Astrocyte (in vitro differentiated cells and primary cell): ENCODE measurements around the gene ADGRG2. TPM values are rescaled to one million over a fixed set of nuclear protein-coding genes. Genes with fewer than 3 reads are reported as not detected.
A peak's percentile ranks its signal among the peaks of the same experiment; 100 is the strongest.

Experiments used
- DNase-seq: peaks from one replicate; pipeline ENCODE4 v3.0.0-alpha.2; 2010; ENCODE audit warnings: low read depth
- FAIRE-seq: peaks from 2 replicates; lab custom pipeline; 2011; peaks lifted over from hg19 to GRCh38; lab: Jason Lieb, UNC
- H2AFZ ChIP-seq: 2 replicates; pipeline ENCODE4 v1.6.0; 2012; ENCODE audit warnings: low read depth, low read length, inconsistent platforms
- H3K27ac ChIP-seq: 2 replicates; pipeline ENCODE4 v1.5.1; 2011; ENCODE audit warnings: low read depth, low read length, inconsistent platforms
- H3K27me3 ChIP-seq: 2 replicates; pipeline ENCODE4 v1.6.0; 2011; ENCODE audit warnings: low read length, inconsistent platforms; ENCODE audit not compliant: insufficient read depth
- H3K36me3 ChIP-seq: 2 replicates; pipeline ENCODE4 v1.5.1; 2011; ENCODE audit warnings: low read length, inconsistent platforms; ENCODE audit not compliant: insufficient read depth
- H3K4me1 ChIP-seq: 2 replicates; pipeline ENCODE4 v1.5.1; 2011; ENCODE audit warnings: low read length, inconsistent platforms; ENCODE audit not compliant: insufficient read depth
- H3K4me2 ChIP-seq: 2 replicates; pipeline ENCODE4 v1.6.0; 2012; ENCODE audit warnings: low read length, inconsistent platforms
- H3K4me3 ChIP-seq: 2 replicates; pipeline ENCODE4 v1.5.1; 2011; ENCODE audit warnings: low read depth, mild to moderate bottlenecking, low read length, inconsistent platforms; ENCODE audit not compliant: insufficient read depth
- H3K79me2 ChIP-seq: 2 replicates; pipeline ENCODE4 v1.6.0; 2012; ENCODE audit warnings: mild to moderate bottlenecking, low read length, inconsistent platforms; ENCODE audit not compliant: insufficient read depth
- H3K9ac ChIP-seq: 2 replicates; pipeline ENCODE4 v1.6.0; 2012; ENCODE audit warnings: mild to moderate bottlenecking, low read length, inconsistent platforms
- H3K9me3 ChIP-seq: 2 replicates; pipeline ENCODE4 v1.5.1; 2012; ENCODE audit warnings: low read depth, mild to moderate bottlenecking, low read length, inconsistent platforms; ENCODE audit not compliant: insufficient read depth
- H4K20me1 ChIP-seq: 2 replicates; pipeline ENCODE4 v1.6.0; 2012; ENCODE audit warnings: low read length, inconsistent platforms; ENCODE audit not compliant: insufficient read depth
- H3K27ac Mint-ChIP-seq: one replicate; pipeline ENCODE4 v1.8.0; 2021; ENCODE audit warnings: mild to moderate bottlenecking, mixed read lengths; ENCODE audit not compliant: unreplicated experiment
- H3K27me3 Mint-ChIP-seq: one replicate; pipeline ENCODE4 v1.8.0; 2021; ENCODE audit warnings: low read depth, mixed read lengths; ENCODE audit not compliant: unreplicated experiment
- H3K36me3 Mint-ChIP-seq: one replicate; pipeline ENCODE4 v1.8.0; 2021; ENCODE audit warnings: low read depth, mixed read lengths; ENCODE audit not compliant: unreplicated experiment
- H3K4me1 Mint-ChIP-seq: one replicate; pipeline ENCODE4 v1.8.0; 2021; ENCODE audit warnings: low read depth, mixed read lengths; ENCODE audit not compliant: unreplicated experiment
- H3K4me3 Mint-ChIP-seq: one replicate; pipeline ENCODE4 v1.8.0; 2021; ENCODE audit warnings: mild to moderate bottlenecking, moderate library complexity, mixed read lengths; ENCODE audit not compliant: unreplicated experiment
- H3K9me3 Mint-ChIP-seq: one replicate; pipeline ENCODE4 v1.8.0; 2021; ENCODE audit warnings: mild to moderate bottlenecking, mixed read lengths; ENCODE audit not compliant: unreplicated experiment
- EZH2 ChIP-seq: IDR thresholded peaks from 2 replicates; pipeline ENCODE4 v1.6.1; 2012; ENCODE audit warnings: mild to moderate bottlenecking, low read length, inconsistent platforms; ENCODE audit not compliant: insufficient read depth
- total RNA-seq: library from RNA; stranded (reverse); gene quantifications from 2 replicates; pipeline ENCODE4 v1.2.1, GENCODE V29; 2021
- TF ChIP-seq, protein P1 (sequence below): IDR thresholded peaks from 2 replicates; pipeline ENCODE4 v1.5.1; 2011; ENCODE audit warnings: low read depth, mild to moderate bottlenecking, inconsistent platforms, low read length, moderate library complexity; ENCODE audit not compliant: insufficient read depth

The ADGRG2 gene
- total RNA-seq, 1 donor from 2014 or later, result 0.09 TPM

GRCh38 chrX:19003756-19004155 is 118.5 kb downstream of the ADGRG2 start:
- FAIRE-seq, result peak; percentile 56
- H3K4me2 ChIP-seq, result no peak overlapping the region
- no peaks in the 10 kb centered on the region for H4K20me1 ChIP-seq
- Mint-ChIP-seq H3K27me3 (no peaks in the 10 kb centered on the region), H3K9me3 (no peaks in the 10 kb centered on the region), H3K4me1 (no peaks in the 10 kb centered on the region), H3K4me3 (no peak overlapping the region), H3K27ac (no peak overlapping the region), H3K36me3 (no peaks in the 10 kb centered on the region)
- H3K36me3 ChIP-seq, result no peaks in the 10 kb centered on the region
- no peak overlapping the region for H3K27ac ChIP-seq
- no peak for DNase-seq
- no peak overlapping the region for H3K9ac ChIP-seq
- no peaks in the 10 kb centered on the region for H3K79me2 ChIP-seq
- no peak overlapping the region for H2AFZ ChIP-seq
- no peak overlapping the region for H3K4me3 ChIP-seq
- no peaks in the 10 kb centered on the region for H3K9me3 ChIP-seq
- no peaks in the 10 kb centered on the region for H3K4me1 ChIP-seq
- TF ChIP-seq, protein P1, sequence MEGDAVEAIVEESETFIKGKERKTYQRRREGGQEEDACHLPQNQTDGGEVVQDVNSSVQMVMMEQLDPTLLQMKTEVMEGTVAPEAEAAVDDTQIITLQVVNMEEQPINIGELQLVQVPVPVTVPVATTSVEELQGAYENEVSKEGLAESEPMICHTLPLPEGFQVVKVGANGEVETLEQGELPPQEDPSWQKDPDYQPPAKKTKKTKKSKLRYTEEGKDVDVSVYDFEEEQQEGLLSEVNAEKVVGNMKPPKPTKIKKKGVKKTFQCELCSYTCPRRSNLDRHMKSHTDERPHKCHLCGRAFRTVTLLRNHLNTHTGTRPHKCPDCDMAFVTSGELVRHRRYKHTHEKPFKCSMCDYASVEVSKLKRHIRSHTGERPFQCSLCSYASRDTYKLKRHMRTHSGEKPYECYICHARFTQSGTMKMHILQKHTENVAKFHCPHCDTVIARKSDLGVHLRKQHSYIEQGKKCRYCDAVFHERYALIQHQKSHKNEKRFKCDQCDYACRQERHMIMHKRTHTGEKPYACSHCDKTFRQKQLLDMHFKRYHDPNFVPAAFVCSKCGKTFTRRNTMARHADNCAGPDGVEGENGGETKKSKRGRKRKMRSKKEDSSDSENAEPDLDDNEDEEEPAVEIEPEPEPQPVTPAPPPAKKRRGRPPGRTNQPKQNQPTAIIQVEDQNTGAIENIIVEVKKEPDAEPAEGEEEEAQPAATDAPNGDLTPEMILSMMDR, result no peak
- TF ChIP-seq EZH2, result no peak
- no peaks in the 10 kb centered on the region for H3K27me3 ChIP-seq

DNA sequence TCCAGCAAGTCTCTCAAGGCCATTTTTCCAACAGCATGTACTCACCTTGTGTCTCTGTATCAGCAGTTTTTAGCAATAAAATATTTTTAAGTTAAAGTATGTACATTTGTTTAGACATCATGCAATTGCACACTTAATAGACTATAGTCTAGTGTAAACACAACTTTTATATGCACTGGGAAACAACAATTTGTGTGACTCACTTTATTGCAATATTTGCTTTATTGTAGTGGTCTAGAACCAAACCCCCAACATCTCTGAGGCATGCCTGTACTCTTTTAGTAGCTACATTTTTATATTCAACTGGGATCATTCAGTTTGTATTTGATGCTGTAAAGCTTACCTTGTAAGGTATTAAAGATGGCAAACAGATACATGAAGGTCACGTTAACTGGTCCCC is 123.6 kb downstream of the ADGRG2 start:
- H3K4me1 ChIP-seq, result peaks cover 6% of the 10 kb centered on the region
- FAIRE-seq (peak; percentile 37), DNase-seq (no peak)
- H3K9me3 ChIP-seq, result no peaks in the 10 kb centered on the region
- H4K20me1 ChIP-seq, result no peaks in the 10 kb centered on the region
- H3K27me3 Mint-ChIP-seq, result no peaks in the 10 kb centered on the region
- no peaks in the 10 kb centered on the region for H3K36me3 ChIP-seq
- H3K79me2 ChIP-seq, result no peaks in the 10 kb centered on the region
- H3K9ac ChIP-seq, result no peak overlapping the region
- peaks cover 8% of the 10 kb centered on the region for H3K4me1 Mint-ChIP-seq
- TF ChIP-seq, protein P1, result no peak
- no peak for TF ChIP-seq EZH2
- H3K36me3 Mint-ChIP-seq, result no peaks in the 10 kb centered on the region
- no peak overlapping the region for H3K4me3 Mint-ChIP-seq
- no peak overlapping the region for H3K27ac Mint-ChIP-seq
- no peak overlapping the region for H3K4me2 ChIP-seq
- H3K9me3 Mint-ChIP-seq, result no peaks in the 10 kb centered on the region
- no peak overlapping the region for H2AFZ ChIP-seq
- H3K4me3 ChIP-seq, result no peak overlapping the region
- no peaks in the 10 kb centered on the region for H3K27me3 ChIP-seq
- H3K27ac ChIP-seq, result no peak overlapping the region

GRCh38 chrX:18997916-18998315 is 124.4 kb downstream of the ADGRG2 start:
- Mint-ChIP-seq H3K4me3 (no peak overlapping the region), H3K36me3 (no peaks in the 10 kb centered on the region), H3K27ac (no peak overlapping the region), H3K27me3 (no peaks in the 10 kb centered on the region), H3K4me1 (peaks cover 8% of the 10 kb centered on the region), H3K9me3 (no peaks in the 10 kb centered on the region)
- DNase-seq (no peak), FAIRE-seq (no peak)
- TF ChIP-seq, protein P1, result no peak
- TF ChIP-seq EZH2, result no peak
- H3K9me3 ChIP-seq, result no peaks in the 10 kb centered on the region
- H3K4me2 ChIP-seq, result no peak overlapping the region
- no peaks in the 10 kb centered on the region for H3K27me3 ChIP-seq
- no peak overlapping the region for H2AFZ ChIP-seq
- peaks cover 6% of the 10 kb centered on the region for H3K4me1 ChIP-seq
- no peaks in the 10 kb centered on the region for H4K20me1 ChIP-seq
- no peaks in the 10 kb centered on the region for H3K79me2 ChIP-seq
- no peak overlapping the region for H3K9ac ChIP-seq
- no peak overlapping the region for H3K4me3 ChIP-seq
- H3K36me3 ChIP-seq, result no peaks in the 10 kb centered on the region
- H3K27ac ChIP-seq, result no peak overlapping the region
